22Rv1 (cell line): ENCODE results near the gene STRIP2.

Experiments
- CTCF ChIP-seq: fragments of 450-650 bp; IDR thresholded peaks from 2 replicates; pipeline ENCODE4 v1.5.1; 2017; ENCODE audit warnings: mild to moderate bottlenecking
- ZFX ChIP-seq: fragments of 450-650 bp; IDR thresholded peaks from 2 replicates; pipeline ENCODE4 v1.6.1; 2017; ENCODE audit warnings: antibody characterized with exemption, borderline replicate concordance

- no peak for TF ChIP-seq CTCF
- no peak for TF ChIP-seq ZFX
Measured at GRCh38 chr7:129523924-129524323, 89.7 kb downstream of the STRIP2 start.
